Loucy (cell line): ENCODE results near the gene CSF1.

Experiments
- H2AFZ ChIP-seq: fragments of 200-600 bp; sonication (generic); 2 replicates; pipeline ENCODE4 v1.6.0; 2016; ENCODE audit warnings: antibody characterized with exemption, mild to moderate bottlenecking, low read length, moderate library complexity
- H3F3A ChIP-seq: fragments of 200-600 bp; 2 replicates; pipeline ENCODE4 v1.6.0; 2016; ENCODE audit warnings: antibody characterized with exemption, low read depth, mild to moderate bottlenecking
- H3K27me3 ChIP-seq: fragments of 200-600 bp; sonication (generic); 2 replicates; pipeline ENCODE4 v1.6.1; 2014; ENCODE audit warnings: low read length, mild to moderate bottlenecking; ENCODE audit not compliant: insufficient read depth, poor library complexity, severe bottlenecking
- H3K36me3 ChIP-seq: fragments of 200-600 bp; sonication (generic); 2 replicates; pipeline ENCODE4 v1.6.1; 2016; ENCODE audit warnings: low read length; ENCODE audit not compliant: insufficient read depth
- H3K4me1 ChIP-seq: fragments of 200-600 bp; sonication (generic); 2 replicates; pipeline ENCODE4 v1.5.1; 2014; ENCODE audit warnings: low read length, mild to moderate bottlenecking; ENCODE audit not compliant: insufficient read depth, poor library complexity, severe bottlenecking
- H3K4me2 ChIP-seq: fragments of 200-600 bp; sonication (generic); 2 replicates; pipeline ENCODE4 v1.6.0; 2014; ENCODE audit warnings: antibody characterized with exemption, low read length, low read depth, mild to moderate bottlenecking; ENCODE audit not compliant: poor library complexity, severe bottlenecking
- H3K4me3 ChIP-seq: fragments of 200-600 bp; sonication (generic); 2 replicates; pipeline ENCODE4 v1.5.1; 2014; ENCODE audit warnings: low read length, mild to moderate bottlenecking, mixed read lengths; ENCODE audit not compliant: poor library complexity, severe bottlenecking
- H3K79me2 ChIP-seq: fragments of 200-600 bp; sonication (generic); 2 replicates; pipeline ENCODE4 v1.6.1; 2014; ENCODE audit warnings: low read length; ENCODE audit not compliant: insufficient read depth
- H3K9ac ChIP-seq: fragments of 200-600 bp; sonication (generic); 2 replicates; pipeline ENCODE4 v1.6.0; 2014; ENCODE audit warnings: mild to moderate bottlenecking, low read depth, low read length, moderate library complexity; ENCODE audit not compliant: poor library complexity, severe bottlenecking
- H3K9me2 ChIP-seq: fragments of 200-600 bp; sonication (generic); replicated peaks from 2 replicates; pipeline ENCODE4 v1.6.1; 2016; ENCODE audit warnings: low read depth, low read length, mixed read lengths
- H3K9me3 ChIP-seq: fragments of 200-600 bp; sonication (generic); 2 replicates; pipeline ENCODE4 v1.6.1; 2014; ENCODE audit warnings: mild to moderate bottlenecking, antibody characterized with exemption, low read length, low read depth; ENCODE audit not compliant: insufficient read depth
- H4K20me1 ChIP-seq: fragments of 200-600 bp; sonication (generic); 2 replicates; pipeline ENCODE4 v1.6.0; 2014; ENCODE audit warnings: antibody characterized with exemption, low read length, mild to moderate bottlenecking; ENCODE audit not compliant: insufficient read depth, poor library complexity, severe bottlenecking
- EZH2phosphoT487 ChIP-seq: fragments of 200-600 bp; IDR thresholded peaks from 2 replicates; pipeline ENCODE4 v1.6.1; 2018; ENCODE audit warnings: antibody characterized with exemption, mild to moderate bottlenecking, moderate library complexity, borderline replicate concordance
- TF ChIP-seq, protein P1 (sequence below): fragments of 200-600 bp; sonication (generic); conservative IDR thresholded peaks from 2 replicates; pipeline ENCODE4 v1.5.1; 2014; ENCODE audit warnings: mild to moderate bottlenecking, antibody characterized with exemption, low read length

CSF1 gene

DNA sequence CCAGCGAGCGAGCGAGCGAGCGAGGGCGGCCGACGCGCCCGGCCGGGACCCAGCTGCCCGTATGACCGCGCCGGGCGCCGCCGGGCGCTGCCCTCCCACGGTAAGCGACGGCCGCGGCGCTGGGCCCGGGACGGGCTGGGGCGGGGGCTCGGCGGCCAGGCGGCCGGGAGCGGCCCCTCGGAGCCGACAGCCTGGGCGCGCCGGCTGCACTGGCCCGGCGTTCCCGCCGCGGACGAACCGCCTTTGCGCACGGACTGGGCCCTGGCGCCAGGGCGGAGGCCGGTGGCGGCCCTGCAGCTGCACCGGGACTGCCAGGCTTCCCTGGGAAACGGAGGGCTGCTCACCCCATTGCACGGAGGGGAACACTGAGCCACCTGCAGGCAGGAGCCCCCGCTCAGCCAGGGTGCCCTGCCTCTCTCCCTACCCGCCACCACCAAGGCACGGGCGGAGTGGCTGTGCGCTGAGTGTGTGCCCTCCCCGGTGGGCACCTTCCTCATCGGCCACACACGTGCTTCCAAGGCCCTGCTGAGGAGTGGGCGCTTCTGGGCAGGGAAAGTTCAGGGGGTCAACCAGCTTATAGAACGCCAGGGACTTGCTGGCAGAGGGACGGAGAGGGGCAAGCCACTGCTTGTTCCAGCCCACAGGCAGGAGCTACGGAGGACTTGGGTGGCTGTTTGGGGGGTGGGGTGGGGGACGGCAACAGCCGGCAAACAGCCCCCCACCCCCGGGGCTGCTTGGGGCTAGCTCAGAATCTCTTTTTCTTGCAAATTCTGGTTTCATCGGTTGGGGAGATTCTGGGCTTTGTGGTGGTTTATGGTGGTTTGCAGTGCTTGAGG, 532 bp downstream of the CSF1 start:
- Histone ChIP-seq H3K4me1 (peaks cover 82% of the 10 kb centered on the region), H3K9ac (peak overlapping the region; percentile 97), H3K27me3 (no peaks in the 10 kb centered on the region), H3F3A (no peaks in the 10 kb centered on the region; the same call in 1 of the 2 replicates), H4K20me1 (peaks cover 43% of the 10 kb centered on the region), H3K9me2 (no peaks in the 10 kb centered on the region), H2AFZ (no peak overlapping the region), H3K4me2 (peak overlapping the region; percentile 87), H3K4me3 (peak overlapping the region; percentile 91), H3K9me3 (no peaks in the 10 kb centered on the region), H3K36me3 (peaks cover 15% of the 10 kb centered on the region; the same call in 1 of the 2 replicates), H3K79me2 (peaks cover 74% of the 10 kb centered on the region)
- TF ChIP-seq, protein P1, sequence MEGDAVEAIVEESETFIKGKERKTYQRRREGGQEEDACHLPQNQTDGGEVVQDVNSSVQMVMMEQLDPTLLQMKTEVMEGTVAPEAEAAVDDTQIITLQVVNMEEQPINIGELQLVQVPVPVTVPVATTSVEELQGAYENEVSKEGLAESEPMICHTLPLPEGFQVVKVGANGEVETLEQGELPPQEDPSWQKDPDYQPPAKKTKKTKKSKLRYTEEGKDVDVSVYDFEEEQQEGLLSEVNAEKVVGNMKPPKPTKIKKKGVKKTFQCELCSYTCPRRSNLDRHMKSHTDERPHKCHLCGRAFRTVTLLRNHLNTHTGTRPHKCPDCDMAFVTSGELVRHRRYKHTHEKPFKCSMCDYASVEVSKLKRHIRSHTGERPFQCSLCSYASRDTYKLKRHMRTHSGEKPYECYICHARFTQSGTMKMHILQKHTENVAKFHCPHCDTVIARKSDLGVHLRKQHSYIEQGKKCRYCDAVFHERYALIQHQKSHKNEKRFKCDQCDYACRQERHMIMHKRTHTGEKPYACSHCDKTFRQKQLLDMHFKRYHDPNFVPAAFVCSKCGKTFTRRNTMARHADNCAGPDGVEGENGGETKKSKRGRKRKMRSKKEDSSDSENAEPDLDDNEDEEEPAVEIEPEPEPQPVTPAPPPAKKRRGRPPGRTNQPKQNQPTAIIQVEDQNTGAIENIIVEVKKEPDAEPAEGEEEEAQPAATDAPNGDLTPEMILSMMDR, result no peak
- TF ChIP-seq EZH2phosphoT487, result no peak

DNA sequence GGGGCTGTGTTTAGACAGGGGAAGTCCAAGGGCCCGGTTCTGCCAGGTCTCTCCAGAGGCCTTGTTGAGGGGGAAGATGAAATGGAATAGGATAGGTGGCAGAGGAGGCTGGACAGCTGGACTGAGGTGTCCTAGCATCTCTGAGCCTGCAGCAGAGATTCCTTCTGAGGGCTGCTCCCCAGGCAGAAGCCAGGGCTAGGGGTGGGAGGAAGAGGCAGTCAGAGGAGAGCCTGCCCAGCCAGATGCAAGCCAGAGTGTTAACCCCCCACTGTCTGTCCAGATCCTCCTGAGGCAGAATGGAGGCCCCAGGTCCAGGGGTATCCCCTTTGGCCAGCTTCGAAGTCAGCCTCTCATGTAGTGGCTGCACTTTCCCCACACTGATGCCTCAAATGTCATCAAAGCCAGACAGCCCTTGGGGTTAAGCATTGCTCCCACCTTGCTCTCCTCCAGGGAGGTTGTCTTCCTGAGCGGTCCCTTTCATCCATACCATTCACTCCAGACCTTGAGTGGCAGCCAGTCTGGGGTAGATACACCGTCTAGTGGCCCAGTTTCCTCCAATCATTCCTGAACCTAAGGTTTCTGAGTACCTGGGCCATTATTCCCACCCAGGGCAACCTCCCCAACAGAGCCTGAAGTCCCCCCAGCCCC, 1.7 kb downstream of the CSF1 start:
- no peak for TF ChIP-seq EZH2phosphoT487
- TF ChIP-seq, protein P1, result no peak

DNA sequence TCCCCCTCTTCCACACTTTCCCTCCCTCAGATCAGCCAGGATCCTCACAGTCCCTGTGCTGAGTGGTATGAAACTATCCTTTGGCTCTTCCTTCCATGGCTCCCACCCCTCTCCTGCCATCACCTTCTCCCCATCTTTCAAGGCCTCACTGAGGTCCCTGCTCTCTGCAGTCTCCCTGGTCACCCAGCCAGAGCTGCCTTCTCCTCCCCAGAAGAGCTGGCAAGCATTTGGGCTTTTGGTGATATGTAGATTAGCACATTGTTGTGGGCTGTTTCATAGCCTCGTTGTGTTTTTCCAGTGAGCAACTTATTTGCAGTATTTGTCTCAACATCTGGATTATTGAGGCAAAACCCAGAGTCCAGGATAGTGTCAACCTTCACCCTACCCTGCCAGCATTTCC, 2.2 kb downstream of the CSF1 start:
- Histone ChIP-seq H3K27me3 (no peaks in the 10 kb centered on the region), H3K4me1 (peaks cover 82% of the 10 kb centered on the region), H4K20me1 (peaks cover 60% of the 10 kb centered on the region), H3K79me2 (peaks cover 91% of the 10 kb centered on the region), H3K4me2 (peak overlapping the region; percentile 87), H3F3A (no peaks in the 10 kb centered on the region; the same call in 1 of the 2 replicates), H2AFZ (no peak overlapping the region), H3K4me3 (peak overlapping the region; percentile 91), H3K36me3 (peaks cover 32% of the 10 kb centered on the region), H3K9me2 (no peaks in the 10 kb centered on the region), H3K9ac (peak overlapping the region; percentile 97), H3K9me3 (no peaks in the 10 kb centered on the region)
- TF ChIP-seq, protein P1, result no peak; the same call in 1 of the 2 replicates
- TF ChIP-seq EZH2phosphoT487, result no peak

More for the DNA sequence above, 1.7 kb downstream of the CSF1 start:
- no peaks in the 10 kb centered on the region for H3K9me2 ChIP-seq
- H3K9me3 ChIP-seq, result no peaks in the 10 kb centered on the region
- H3K36me3 ChIP-seq, result peaks cover 27% of the 10 kb centered on the region; the same call in 1 of the 2 replicates
- peaks cover 86% of the 10 kb centered on the region for H3K79me2 ChIP-seq
- peaks cover 55% of the 10 kb centered on the region for H4K20me1 ChIP-seq
- peak overlapping the region; percentile 97 for H3K9ac ChIP-seq
- no peaks in the 10 kb centered on the region; the same call in 1 of the 2 replicates for H3F3A ChIP-seq
- H3K4me1 ChIP-seq, result peaks cover 82% of the 10 kb centered on the region
- peak overlapping the region; percentile 87 for H3K4me2 ChIP-seq
- no peak overlapping the region for H2AFZ ChIP-seq
- peak overlapping the region; percentile 91 for H3K4me3 ChIP-seq
- no peaks in the 10 kb centered on the region for H3K27me3 ChIP-seq
